GM18870 (cell line): Measurements from ENCODE around the gene DST.

Source experiments
- ATAC-seq: cut with Tn5 transposase; IDR thresholded peaks from one replicate; pipeline ENCODE4 v1.9.1; 2021; ENCODE audit warnings: moderate library complexity; ENCODE audit not compliant: unreplicated experiment

The DST gene

GRCh38 chr6:56488281-56488680 is 154.4 kb downstream of the DST start:
- no peak for ATAC-seq

GRCh38 chr6:56486681-56487080 is 156.0 kb downstream of the DST start:
- ATAC-seq = no peak

GRCh38 chr6:56484669-56485068 is 158.0 kb downstream of the DST start:
- no peak for ATAC-seq

- ATAC-seq = no peak
Observed at GRCh38 chr6:56483929-56484328, 158.8 kb downstream of the DST start.

GRCh38 chr6:56482525-56482924 is 160.2 kb downstream of the DST start:
- no peak for ATAC-seq

GRCh38 chr6:56481957-56482356 is 160.7 kb downstream of the DST start:
- no peak for ATAC-seq

GRCh38 chr6:56480654-56481337 is 161.9 kb downstream of the DST start:
- no peak for ATAC-seq

GRCh38 chr6:56480246-56480645 is 162.4 kb downstream of the DST start:
- no peak for ATAC-seq

- ATAC-seq = no peak
Observed at GRCh38 chr6:56479381-56479780, 163.3 kb downstream of the DST start.

- no peak for ATAC-seq
Observed at GRCh38 chr6:56478202-56478601, 164.5 kb downstream of the DST start.

- no peak for ATAC-seq
Observed at GRCh38 chr6:56477241-56477640, 165.4 kb downstream of the DST start.

GRCh38 chr6:56475736-56476457 is 166.8 kb downstream of the DST start:
- no peak for ATAC-seq

GRCh38 chr6:56474532-56474931 is 168.2 kb downstream of the DST start:
- ATAC-seq = no peak

- ATAC-seq = no peak
Observed at GRCh38 chr6:56463443-56463842, 179.2 kb downstream of the DST start.

GRCh38 chr6:56459030-56459805 is 183.5 kb downstream of the DST start:
- ATAC-seq = no peak

GRCh38 chr6:56458324-56458884 is 184.3 kb downstream of the DST start:
- no peak for ATAC-seq

- ATAC-seq = no peak
Observed at GRCh38 chr6:56456785-56457184, 185.9 kb downstream of the DST start.

GRCh38 chr6:56450882-56451739 is 191.6 kb downstream of the DST start:
- ATAC-seq = no peak

GRCh38 chr6:56450376-56450775 is 192.3 kb downstream of the DST start:
- no peak for ATAC-seq

- ATAC-seq = no peak
Observed at GRCh38 chr6:56448046-56448445, 194.6 kb downstream of the DST start.

GRCh38 chr6:56445818-56446217 is 196.9 kb downstream of the DST start:
- ATAC-seq = no peak
